GM21786 (cell line): ENCODE data around the gene PRKCE.

Source experiments
- ATAC-seq: cut with Tn5 transposase; IDR thresholded peaks from one replicate; pipeline ENCODE4 v1.9.1; 2021; ENCODE audit not compliant: unreplicated experiment

PRKCE gene

DNA sequence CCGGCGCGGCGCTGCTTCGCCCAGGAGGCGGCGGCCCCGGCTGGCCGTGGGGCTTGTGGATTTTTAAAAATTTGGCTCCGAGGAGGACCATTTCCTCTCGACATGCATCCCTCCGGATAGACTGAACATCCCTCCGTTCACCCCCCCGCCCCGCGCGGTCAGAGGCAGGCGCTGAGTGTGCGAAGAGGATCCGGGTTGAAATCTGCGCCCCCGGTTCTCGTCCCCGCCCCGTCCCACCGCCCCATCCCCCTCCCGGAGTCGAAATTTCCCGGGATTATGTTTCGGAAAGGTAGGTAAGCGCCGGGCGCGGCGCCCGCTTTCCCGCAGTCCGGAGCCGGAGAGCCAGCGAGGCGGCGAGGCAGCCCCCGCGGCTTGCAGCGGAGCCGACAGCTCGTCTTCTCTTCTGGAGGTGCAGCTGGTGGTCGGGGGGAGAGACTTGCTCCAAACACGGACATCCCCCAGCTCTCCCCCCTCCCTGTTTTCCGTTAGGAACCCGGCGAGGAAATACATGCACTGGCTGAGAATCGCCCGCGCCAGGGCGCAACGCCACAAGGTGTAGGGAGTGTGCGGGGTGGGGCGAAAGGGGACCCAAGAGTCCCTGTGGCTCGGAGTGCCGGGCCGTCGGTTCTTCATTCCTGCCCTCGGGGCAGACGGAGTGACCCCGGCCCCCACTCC lies at the start of gene PRKCE:
TSS of gene PRKCE (plus strand) at position 261 of the 675 bp plus-strand sequence.
- peak; percentile 8 for ATAC-seq

DNA sequence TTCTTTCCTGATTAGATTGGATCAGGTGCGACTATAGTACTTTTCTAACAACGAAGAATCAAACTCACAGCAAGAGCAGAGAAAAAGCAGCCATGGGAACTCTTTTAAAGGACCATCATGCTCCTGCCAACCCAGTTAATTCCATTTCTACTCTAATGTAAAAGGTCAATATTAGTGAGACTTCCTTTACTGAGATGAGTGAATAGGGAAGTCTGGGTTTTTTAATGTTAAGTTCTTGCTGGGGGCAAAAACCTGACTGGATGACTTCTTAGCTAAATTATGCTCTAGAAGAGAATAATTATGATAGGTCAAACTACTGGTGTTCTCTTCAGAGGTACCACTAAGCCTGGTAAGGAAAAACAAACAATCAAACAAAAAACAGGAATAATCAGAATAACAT lies 48.9 kb upstream of the PRKCE start:
- ATAC-seq: no peak

DNA sequence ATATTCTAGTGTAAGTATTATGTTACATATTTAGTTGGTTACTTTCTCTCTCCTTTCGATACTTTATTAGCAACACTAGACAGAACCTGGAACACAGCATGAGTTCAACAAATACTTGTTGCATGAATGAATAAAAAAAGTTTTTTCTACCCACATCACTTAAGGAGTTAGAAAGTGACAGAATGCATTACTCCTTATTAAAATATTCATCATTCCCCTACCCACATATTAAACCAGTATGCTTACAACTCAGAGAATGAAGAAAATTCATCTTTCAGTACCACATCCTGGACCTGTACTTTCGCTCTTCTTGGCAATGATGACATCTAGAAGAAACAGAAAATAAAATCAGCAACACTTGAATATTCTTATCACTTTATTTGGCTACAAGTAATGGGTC lies 46.4 kb upstream of the PRKCE start:
- no peak for ATAC-seq

DNA sequence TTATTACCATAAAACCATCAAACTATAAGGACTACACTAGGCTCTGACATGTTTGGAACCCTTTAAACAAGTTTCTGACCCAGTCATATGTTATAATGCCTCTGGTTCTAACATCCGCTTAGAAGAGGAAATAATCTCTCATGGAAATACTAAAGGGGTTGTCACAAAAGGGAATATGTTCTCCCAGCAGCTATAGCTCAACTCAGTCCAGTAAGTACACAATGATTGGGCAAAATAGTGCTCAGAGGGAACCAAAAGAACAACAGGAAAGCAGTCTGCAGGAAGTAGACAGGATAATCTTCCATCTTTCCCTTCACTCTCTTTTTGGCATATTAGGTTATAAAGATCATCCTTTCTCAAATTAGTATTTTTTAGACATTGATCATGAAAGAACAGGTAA lies 44.7 kb upstream of the PRKCE start:
- ATAC-seq: no peak

DNA sequence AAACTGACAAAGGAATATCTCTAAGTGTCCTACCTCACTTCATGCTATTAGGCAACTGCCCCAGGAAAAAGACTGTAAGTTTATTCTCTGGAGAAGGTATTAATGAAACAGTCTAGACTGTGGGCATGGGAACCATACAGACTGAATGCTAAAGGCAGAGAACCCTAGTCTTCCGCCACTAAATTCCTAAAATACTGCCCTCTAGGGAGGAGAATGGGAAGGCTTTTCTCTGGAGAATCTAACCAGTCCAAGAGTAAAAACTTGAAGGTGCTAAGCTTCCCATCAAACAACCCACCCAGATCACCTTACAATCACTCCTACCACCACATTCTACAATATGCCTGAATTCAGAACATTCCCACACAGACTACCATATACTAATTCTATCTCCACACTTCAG lies 43.8 kb upstream of the PRKCE start:
- no peak for ATAC-seq

DNA sequence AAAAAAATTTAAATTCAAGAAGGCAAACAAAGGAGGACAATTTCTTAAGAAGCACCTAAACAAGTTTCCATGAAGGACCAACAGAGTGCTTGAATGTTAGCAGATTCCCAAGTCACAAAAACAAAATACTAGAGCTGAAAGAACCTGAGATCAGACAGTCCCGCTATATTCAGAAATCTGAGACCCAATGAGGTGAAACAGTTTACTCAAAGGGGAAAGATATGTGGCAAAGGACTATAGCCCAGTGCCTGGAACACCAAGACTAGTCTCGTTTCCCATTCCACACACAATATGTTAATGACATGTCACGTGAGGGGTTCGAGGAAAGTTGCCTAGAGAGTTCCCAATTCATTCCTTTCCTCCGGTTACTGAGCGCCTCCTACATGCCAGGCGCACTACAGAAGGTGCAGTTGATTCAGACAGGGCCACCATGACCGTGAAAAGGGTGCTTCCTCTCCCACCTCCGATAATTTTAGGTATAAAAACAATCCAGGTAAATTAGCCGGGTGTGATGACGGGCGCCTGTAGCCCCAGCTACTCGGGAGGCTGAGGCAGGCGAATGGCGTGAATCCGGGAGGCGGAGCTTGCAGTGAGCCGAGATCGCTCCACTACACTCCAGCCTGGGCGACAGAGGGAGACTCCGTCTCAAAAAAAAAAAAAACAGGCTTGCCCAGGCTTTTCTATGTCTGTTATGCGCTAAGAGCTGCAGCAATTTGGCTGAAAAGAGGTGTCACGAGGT lies 41.0 kb upstream of the PRKCE start:
- ATAC-seq: peak; percentile 43

DNA sequence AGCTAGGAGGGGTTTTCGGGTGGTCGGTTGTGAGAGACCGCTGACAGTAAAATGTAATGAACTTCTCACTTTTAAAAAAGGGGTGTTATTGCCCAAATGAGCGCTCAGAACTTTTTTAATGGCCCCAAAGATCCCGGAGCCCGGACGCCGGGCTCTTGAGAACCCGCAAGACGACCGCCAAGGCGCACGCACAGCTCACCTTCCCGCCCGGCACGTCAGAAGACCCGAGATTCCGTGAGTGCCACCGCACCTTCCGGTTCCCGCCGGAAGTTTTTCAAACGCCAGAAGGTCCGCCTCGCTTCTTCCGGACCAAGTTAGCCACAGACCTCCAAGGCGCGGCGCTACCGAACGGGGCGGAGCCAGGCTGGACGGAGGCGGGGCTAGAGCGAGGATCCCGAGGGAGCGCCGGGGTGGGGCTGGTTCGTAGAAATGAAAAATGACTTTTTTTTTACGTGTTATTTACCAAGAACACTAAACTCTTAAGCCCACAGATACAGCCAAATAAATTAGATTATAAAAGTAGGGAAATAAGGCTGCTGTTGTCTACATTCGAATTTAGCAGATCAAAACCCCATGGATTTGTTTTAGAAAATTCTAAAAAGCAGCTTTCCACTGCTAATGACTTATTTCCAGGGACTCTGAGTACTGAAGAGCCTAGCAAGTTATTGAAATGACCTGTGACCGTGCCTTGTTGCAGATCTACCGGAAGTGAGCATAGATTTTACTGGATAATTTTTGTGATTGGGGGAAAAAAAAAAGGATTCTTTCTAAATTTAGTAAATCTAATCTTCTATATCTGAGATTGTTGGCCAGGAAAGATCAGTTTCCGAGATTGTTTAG lies 40.2 kb upstream of the PRKCE start, which contains the start of gene SRBD1:
TSS of gene SRBD1 (minus strand) at position 248 of the 840 bp plus-strand sequence. CDS start 5,826 bp downstream, outside the sequence.
- ATAC-seq: peak; percentile 88

DNA sequence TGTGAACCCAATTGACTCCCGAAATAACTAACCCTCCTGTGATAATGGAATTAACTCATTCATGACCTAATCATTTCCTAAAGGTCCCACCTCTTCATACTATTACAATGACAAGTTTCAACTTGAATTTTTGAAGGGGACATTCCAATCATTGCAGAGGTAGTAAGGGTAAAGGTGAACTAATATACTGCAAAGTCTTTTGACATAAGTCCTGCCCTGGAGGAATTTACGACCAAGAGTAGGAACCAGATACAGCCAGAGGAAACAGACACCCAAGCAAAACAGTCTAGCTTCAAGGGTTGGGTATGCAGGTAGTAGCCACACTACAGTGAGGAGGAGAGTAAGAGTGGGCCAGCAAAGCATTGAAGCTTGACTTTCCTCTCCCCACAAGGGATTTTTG lies 39.2 kb upstream of the PRKCE start:
- ATAC-seq: no peak

DNA sequence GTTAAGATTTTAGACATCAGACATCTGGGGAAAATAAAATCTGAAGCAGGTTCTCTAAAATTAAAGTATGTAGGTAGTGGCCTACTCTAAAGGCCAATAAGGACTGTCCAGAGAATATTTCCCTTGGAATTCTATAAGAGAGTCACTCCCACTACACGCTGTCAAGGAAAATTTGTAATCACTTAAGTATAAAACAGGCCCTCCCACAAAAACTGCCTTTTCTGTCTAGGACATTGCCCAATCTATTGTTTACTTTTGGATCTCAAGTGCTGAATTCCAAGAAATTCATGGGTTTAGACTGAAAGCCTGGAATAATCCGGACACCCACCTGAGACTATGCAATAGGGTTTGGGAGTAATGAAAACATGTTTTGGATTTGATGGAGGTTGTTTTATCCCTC lies 38.7 kb upstream of the PRKCE start:
- ATAC-seq: no peak

DNA sequence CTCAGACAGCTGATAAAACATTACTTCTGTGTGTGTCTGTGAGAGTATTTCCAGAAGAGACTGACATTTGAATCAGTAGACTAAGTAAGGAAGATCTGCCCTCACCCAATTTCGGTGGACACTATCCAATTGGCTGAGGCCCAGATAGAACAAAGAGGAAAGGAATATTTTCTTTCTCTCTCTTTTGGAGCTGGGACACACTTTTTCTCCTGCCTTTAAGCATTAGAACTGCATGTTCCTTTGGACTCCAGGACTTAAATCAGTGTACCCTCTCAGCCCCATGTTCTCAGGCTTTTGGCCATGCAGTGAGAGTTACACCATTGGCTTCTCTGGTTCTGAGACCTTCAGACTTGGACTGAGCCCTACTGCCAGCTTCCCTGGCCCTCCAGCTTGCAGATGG lies 37.1 kb upstream of the PRKCE start:
- ATAC-seq: no peak

DNA sequence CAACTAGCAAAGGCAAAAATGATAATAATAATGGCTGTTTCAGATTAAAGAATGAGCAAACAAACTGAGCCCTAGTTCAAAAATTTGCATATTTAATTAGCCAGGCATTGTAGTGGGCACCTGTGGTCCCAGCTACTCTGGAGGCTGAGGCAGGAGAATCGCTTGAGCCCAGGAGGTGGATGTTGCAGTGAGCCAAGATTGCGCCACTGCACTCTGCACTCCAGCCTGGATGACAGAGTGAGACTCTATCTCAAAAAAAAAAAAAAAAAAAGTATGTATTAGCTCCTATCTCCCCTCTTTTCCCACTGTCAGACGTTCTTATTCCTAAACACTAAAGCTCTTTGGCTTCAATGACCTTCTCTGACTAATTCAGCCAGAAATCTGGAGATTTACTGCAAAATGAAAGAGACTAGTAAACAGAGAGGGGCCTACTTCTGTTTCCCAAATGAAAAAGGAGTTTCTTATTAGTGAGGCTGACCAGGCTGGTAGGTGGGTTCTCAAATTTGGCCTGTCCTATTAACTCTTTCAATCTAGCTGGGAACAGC lies 36.5 kb upstream of the PRKCE start:
- no peak for ATAC-seq

DNA sequence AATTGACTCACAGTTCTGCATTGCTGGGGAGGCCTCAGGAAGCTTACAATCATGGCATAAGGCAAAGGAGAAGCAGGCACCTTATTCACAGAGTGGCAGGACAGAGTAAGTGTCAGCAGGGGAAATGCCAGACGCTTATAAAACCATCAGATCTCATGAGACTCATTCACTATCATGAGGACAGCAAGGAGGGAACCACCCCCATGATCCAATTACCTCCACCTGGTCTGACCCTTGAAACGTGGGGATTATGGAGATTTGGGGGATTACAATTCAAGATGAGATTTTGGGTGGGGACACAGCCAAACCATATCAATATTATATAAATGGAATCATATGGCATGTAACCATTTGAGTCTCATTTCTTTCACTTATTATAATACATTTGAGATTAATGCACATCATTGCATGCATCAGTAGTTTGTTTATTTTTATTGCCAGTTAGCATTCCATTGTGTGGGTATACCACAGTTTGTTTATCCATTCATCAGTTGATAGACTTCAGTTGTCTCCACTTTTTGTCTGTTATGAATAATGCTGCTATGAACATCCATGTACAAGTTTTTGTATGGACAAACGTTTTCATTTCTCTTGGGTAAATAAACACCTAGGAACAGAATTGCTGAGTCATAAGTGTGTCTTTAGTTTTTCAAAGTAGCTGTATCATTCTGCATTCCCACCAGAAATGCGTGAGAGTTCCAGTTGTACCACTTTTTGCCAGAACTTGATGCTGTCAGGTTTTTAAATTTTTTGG lies 34.6 kb upstream of the PRKCE start:
- ATAC-seq: no peak

DNA sequence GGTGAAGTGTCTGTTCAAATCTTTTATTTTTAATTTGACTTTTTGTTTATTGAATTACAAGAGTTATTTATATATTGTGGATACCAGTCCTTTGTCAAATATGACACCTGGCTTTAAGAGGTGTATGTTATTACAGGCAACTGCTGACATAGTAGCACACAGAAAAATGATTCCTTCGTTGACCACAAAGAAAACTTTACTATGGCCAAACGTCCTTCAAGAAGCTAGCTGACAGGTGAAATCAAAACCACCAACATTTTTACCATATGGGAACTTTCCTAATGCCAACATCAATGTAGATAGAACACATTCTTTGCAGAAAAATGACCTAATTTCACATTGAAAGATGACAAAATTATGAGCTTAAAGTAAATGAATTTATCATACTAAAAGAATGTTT lies 34.0 kb upstream of the PRKCE start:
- ATAC-seq: no peak

DNA sequence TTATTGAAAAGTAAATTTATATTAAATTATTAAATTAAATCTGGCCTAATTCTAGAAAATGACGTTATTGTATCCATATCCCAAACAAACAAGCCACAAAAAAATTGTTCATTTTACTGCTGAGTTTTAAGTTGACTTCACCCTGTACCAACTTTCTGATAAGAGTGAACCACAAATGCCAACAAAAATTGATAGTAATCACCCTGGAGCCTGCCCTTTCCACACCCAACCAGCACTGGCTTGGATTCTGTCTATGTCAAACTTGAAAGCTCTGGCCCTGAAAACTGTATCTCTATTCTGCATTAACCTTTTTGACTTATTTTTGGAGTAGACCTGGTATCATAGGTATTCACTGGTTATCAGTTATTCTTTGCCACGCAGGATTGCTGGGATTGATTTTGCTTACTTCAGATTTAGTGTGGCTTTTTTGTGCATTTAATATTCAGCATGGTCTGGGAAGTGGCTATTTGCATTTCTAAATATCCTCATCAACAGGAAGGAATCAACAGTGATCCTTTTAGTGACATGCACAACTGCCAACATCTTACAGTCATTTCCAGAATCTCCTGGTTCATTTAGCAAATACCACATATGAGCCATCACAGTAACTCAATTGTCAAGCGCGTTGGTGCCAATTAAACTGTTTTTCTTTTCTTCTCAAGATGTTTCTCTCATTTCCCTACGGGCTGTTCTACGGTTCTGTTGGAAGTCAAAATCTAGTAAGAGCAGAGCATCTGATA lies 29.0 kb upstream of the PRKCE start:
- ATAC-seq: no peak

DNA sequence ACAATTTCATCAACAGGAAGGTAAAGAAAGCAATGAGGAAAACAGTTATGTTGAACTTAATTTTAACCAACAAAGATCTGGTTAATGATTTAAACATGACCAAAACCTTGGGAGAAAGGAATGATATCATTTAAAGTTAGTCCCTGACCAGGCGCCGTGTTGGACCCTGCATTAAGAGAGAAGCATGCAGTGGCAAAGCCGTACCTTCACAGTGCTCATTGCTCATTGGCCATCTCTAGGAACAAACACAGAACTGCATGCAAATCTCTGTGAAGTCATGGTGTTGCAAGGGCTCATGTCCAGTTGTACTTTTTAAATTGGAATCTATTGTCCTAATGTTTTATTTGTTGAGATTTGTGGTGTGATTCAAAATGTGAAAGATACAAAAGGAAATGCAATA lies 28.4 kb upstream of the PRKCE start:
- ATAC-seq: no peak

DNA sequence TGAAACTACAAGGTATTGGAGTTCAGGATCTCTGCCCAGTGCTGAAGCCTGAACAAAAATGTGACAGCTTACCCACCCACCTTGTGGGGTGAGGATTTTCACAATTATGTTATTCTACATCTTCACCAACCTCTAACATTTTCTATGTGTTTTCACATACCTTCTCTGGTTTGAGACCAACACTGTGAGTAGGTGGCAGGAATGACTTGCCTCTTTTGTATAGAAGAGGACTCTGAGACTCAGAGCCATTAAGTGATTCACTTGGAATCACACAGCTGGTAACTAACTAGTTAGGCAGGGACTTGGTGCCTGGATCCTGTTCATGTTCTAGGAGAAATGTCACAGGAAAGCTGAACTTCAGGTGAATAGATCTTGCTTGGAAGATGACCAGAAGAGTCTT lies 25.7 kb upstream of the PRKCE start:
- ATAC-seq: no peak

DNA sequence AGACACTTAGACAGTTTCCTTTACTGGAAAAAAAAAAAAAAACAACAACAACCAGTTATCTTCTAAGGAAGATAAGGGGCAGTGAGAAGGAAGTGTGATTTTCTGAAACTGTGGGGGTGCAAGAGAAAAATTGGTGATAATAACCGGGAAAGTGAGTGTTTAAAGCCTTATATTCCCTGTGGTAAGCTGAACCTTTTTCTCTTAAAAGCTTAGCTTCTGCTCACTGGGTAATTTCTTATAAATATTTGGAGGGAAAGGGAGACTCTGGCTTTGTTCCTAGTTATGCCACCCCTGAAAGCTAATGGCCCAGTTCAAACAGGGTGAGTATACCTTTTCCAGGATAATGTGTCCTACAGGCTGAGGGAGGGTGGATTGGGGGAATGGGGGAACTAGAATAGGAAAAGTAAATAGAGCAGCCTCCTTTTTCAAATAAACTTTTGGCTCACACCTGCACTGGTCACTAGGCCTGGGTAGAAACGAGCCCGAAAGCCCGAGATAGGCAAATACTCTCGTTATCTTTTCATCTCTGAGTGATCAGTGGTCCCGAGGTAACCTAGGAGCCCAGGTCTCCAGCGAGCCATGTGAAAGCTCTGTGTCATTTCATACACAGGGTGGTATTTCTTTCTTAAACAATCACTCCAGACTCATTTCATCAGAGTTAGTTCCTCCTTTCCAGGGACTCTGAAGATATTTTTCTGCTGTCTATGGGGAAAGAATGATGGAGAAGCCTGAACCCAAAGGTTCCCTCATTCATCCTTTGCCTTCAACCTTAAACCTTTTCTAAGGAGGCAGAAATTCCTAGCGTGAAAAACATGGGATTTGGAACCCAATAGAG lies 24.9 kb upstream of the PRKCE start:
- ATAC-seq: no peak

DNA sequence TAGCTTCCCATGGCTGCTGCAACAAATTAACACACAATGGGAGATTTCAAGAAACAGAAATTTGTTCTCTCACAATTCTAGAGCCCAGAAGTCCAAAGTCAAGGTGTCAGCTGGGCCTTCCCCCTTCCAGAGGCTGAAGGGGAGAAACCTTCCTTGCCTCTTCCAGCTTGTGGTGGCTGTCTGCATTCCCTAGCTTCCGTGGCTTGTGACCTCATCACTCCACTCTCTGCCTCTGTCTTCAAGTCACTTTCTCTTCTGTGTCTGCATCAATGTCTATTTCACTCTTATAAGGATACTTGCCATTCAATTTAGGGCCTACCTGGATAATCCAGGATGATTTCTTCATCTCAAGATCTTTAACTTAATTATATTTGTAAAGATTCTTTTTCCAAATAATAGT lies 23.6 kb upstream of the PRKCE start:
- ATAC-seq: no peak

DNA sequence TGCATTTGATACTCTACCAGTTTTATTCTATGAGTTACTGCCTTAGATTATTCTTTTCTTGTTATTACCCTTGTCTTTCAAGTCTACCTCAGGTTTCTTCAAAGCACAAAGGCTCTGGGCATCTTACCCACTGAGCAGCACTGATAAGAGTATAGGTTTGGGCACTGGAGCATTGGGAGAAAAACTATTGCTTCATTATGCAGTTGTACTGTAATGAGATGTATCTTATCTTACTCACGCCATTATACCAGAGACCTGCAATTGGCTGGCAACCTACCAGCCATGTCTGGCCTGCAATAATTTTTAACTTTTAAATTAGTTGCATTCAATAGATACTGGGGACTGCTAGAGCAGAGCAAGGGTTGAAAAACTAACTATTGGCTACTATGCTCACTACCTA lies 21.5 kb upstream of the PRKCE start:
- ATAC-seq: no peak
